Gastroesophageal sphincter (tissue), 4 donors: ENCODE measurements around the gene FNDC3B. TPM values are rescaled to one million over a fixed set of nuclear protein-coding genes. Genes with fewer than 3 reads are reported as not detected.

Experiments used
- ATAC-seq: fragments of 150-250 bp; one replicate; pipeline ENCODE4 v1.9.1; 2016; ENCODE audit warnings: mild to moderate bottlenecking, moderate library complexity
- H3K27ac ChIP-seq, 4 donors: fragments of 200-600 bp; sonication (generic) in 3 of 4; 1 replicate in 3 of 4; 2 replicates in 1 of 4; pipeline ENCODE4 v1.5.1; 2016 to 2019
- H3K27me3 ChIP-seq: fragments of 200-600 bp; sonication (generic); one replicate; pipeline ENCODE4 v1.5.1; 2019
- H3K36me3 ChIP-seq, 2 donors: fragments of 200-600 bp; sonication (generic); one replicate each; pipeline ENCODE4 v1.5.1; 2019; ENCODE audit warnings: control low read depth in 1 of 2
- H3K4me1 ChIP-seq, 3 donors: fragments of 200-600 bp; sonication (generic); 1 replicate in 2 of 3; 2 replicates in 1 of 3; pipeline ENCODE4 v1.5.1; 2016 to 2019; ENCODE audit warnings: control low read depth in 2 of 3
- H3K4me3 ChIP-seq, 2 donors: fragments of 200-600 bp; sonication (generic); one replicate each; pipeline ENCODE4 v1.5.1; 2019; ENCODE audit warnings: mild to moderate bottlenecking in 1 of 2, moderate library complexity in 1 of 2
- H3K9me3 ChIP-seq, 3 donors: fragments of 200-600 bp; sonication (generic); one replicate each; pipeline ENCODE4 v1.5.1; 2017 to 2019; ENCODE audit warnings: control low read depth in 2 of 3
- CTCF ChIP-seq, 4 experiments: fragments of 200-600 bp in 2 of 4; fragments of 450-650 bp in 2 of 4; sonication (generic) in 1 of 4; IDR thresholded peaks; one replicate each; pipeline ENCODE4 v1.5.1; 2017 to 2019; ENCODE audit warnings: antibody characterized with exemption in 4 of 4, mild to moderate bottlenecking in 2 of 4, moderate library complexity in 2 of 4
- EP300 ChIP-seq: sonication (generic); formaldehyde crosslinking; IDR thresholded peaks from one replicate; pipeline ENCODE4 v1.6.1; 2017; ENCODE audit warnings: antibody characterized with exemption, mild to moderate bottlenecking
- POLR2A ChIP-seq, 2 donors: fragments of 450-650 bp; IDR thresholded peaks; one replicate each; pipeline ENCODE4 v1.6.1; 2017; ENCODE audit warnings: antibody characterized with exemption in 2 of 2, mild to moderate bottlenecking in 2 of 2, moderate library complexity in 1 of 2
- POLR2AphosphoS5 ChIP-seq: sonication (generic); formaldehyde crosslinking; IDR thresholded peaks from one replicate; pipeline ENCODE4 v1.6.1; 2017; ENCODE audit warnings: antibody characterized with exemption
- WGBS, 2 donors: methylation state at CpG; one replicate each; pipeline ENCODE4 v1.1.5; 2018; ENCODE audit warnings: low coverage in 1 of 2; 5-methylcytosine and 5-hydroxymethylcytosine counted together
- total RNA-seq, 4 donors: library from RNA; depleted of rRNA; stranded (reverse); fragments of >200 nt; gene quantifications; one replicate each; pipeline ENCODE4 v1.1.0, GENCODE V29; 2016

The FNDC3B gene
- total RNA-seq, 4 donors from 2014 or later = 53.1 to 97.2 (median 70.8) TPM

- 63 to 86% methylated on average over 1 to 3 of the region's 3 CpGs for WGBS, 2 donors
- H3K4me3 ChIP-seq = no peak overlapping the region
- ATAC-seq = no peak
- H3K36me3 ChIP-seq = no peaks in the 10 kb centered on the region
- H3K9me3 ChIP-seq = no peaks in the 10 kb centered on the region
- TF ChIP-seq EP300 = no peak
- TF ChIP-seq POLR2AphosphoS5 = no peak
- TF ChIP-seq CTCF (IDR thresholded peaks at IDR 0.05) = no peak
- TF ChIP-seq POLR2A (IDR thresholded peaks at IDR 0.05) = no peak
- H3K4me1 ChIP-seq = peaks cover 14 to 76% (median 34%) of the 10 kb centered on the region in 3 donors
- H3K27me3 ChIP-seq = no peaks in the 10 kb centered on the region
- H3K27ac ChIP-seq = no peak overlapping the region
Observed at GRCh38 chr3:172216911-172217310, 177.5 kb downstream of the FNDC3B start.

- WGBS, 2 donors = 29 to 38% methylated on average over 5 of the region's 5 CpGs
- Histone ChIP-seq H3K27ac (no peak overlapping the region), H3K4me3 (no peak overlapping the region), H3K4me1 (peaks cover 14 to 75% (median 29%) of the 10 kb centered on the region in 3 donors), H3K36me3 (no peaks in the 10 kb centered on the region), H3K27me3 (no peaks in the 10 kb centered on the region), H3K9me3 (no peaks in the 10 kb centered on the region)
- no peak for ATAC-seq
- no peak for TF ChIP-seq POLR2A (IDR thresholded peaks at IDR 0.05)
- TF ChIP-seq CTCF (IDR thresholded peaks at IDR 0.05) = no peak
- no peak for TF ChIP-seq POLR2AphosphoS5
- no peak for TF ChIP-seq EP300
Observed at GRCh38 chr3:172217877-172218276, 178.5 kb downstream of the FNDC3B start.

DNA sequence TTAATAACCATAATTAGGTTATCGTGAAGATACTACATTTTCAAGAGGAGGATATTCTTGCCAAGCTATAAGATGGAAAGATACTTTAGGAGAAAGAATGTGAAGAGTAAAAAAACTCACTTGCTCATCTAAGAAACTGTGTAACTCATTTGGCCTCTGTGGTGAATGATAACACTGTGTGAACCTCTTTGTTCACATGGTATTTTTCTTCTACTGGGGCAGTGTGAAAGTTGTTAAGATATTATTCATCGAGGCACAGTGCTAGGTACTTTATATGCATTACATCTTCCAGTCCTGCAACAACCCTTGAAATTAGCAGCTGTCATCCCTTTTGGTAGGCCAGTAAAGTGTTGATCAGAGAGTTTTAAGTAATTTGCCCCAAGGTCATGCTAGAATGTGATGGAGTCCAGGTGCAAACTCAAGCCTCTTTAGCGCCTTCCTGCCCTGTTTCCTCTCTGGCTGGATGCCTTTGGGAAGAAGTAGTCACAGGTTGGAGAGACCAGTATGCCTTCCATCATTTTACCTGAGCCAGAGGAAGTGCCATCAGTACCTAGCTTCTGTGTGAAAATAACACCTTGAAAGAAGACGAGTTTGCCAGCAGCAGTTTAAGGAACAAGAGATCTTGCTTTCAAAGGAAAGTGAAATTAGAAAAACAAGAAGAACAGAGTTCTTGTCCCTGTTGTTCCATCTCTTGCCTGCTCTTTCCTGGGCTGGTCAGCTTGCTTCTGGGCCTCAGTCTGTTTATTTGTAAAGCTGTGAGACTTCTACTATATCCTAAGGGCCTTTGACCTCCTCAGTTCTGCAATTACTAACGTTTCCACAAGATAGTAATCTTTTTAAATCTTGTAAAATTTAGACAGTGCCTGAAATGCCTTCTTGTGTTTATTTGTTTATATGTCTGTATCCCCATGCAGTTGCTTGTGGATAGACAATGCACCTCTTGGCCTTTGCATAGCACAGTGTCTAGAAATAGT is 179.3 kb downstream of the FNDC3B start:
- TF ChIP-seq POLR2AphosphoS5 (no peak), CTCF (IDR thresholded peaks at IDR 0.05) (no peak)
- peaks cover 14 to 67% (median 21%) of the 10 kb centered on the region in 3 donors for H3K4me1 ChIP-seq

DNA sequence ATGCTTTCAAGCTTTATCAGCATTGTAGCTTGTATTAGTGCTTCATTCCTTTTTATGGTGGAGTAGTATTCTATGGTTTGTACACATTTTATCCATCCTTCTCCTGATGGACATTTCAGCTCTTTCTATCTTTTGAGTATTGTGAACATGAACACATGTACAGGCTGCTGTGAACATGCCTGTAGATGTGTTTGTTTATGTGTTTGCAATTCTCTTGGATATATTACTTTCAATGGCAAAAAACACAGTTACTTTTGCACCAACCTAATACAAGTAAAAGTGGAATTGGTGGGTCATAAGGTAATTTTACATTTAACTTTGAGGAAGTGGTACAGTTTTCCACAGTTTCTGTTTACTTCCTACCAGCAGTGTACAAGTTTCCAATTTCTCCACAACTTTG is 180.4 kb downstream of the FNDC3B start:
- no peak overlapping the region for H3K27ac ChIP-seq
- no peak overlapping the region for H3K4me3 ChIP-seq
- ATAC-seq = no peak
- no peak for TF ChIP-seq POLR2AphosphoS5
- no peak for TF ChIP-seq CTCF (IDR thresholded peaks at IDR 0.05)
- no peak for TF ChIP-seq EP300
- TF ChIP-seq POLR2A (IDR thresholded peaks at IDR 0.05) = no peak
- no peaks in the 10 kb centered on the region for H3K9me3 ChIP-seq
- no peaks in the 10 kb centered on the region for H3K36me3 ChIP-seq
- H3K27me3 ChIP-seq = no peaks in the 10 kb centered on the region
- H3K4me1 ChIP-seq = peaks cover 9 to 56% (median 20%) of the 10 kb centered on the region in 3 donors

More for the DNA sequence above, 179.3 kb downstream of the FNDC3B start:
- no peak for ATAC-seq
- Histone ChIP-seq H3K27ac (no peak overlapping the region), H3K9me3 (no peaks in the 10 kb centered on the region), H3K36me3 (no peaks in the 10 kb centered on the region), H3K4me3 (no peak overlapping the region), H3K27me3 (no peaks in the 10 kb centered on the region)
- 56 to 71% methylated on average over 4 to 5 of the region's 5 CpGs for WGBS, 2 donors

GRCh38 chr3:172221547-172221946 is 182.2 kb downstream of the FNDC3B start:
- no peaks in the 10 kb centered on the region for H3K36me3 ChIP-seq
- H3K27ac ChIP-seq = no peak overlapping the region
- no peak for TF ChIP-seq POLR2A (IDR thresholded peaks at IDR 0.05)
- TF ChIP-seq POLR2AphosphoS5 = no peak
- no peak for TF ChIP-seq CTCF (IDR thresholded peaks at IDR 0.05)
- no peak for TF ChIP-seq EP300
- peaks cover 9 to 46% (median 20%) of the 10 kb centered on the region in 3 donors for H3K4me1 ChIP-seq
- 79 to 88% methylated on average over 1 to 2 of the region's 2 CpGs for whole genome bisulfite sequencing, 2 donors
- no peak for ATAC-seq
- H3K27me3 ChIP-seq = no peaks in the 10 kb centered on the region
- no peaks in the 10 kb centered on the region for H3K9me3 ChIP-seq
- H3K4me3 ChIP-seq = no peak overlapping the region
